Left lung (tissue), 10 donors: Measurements from ENCODE around the gene STEAP1B. TPM values are rescaled to one million over a fixed set of nuclear protein-coding genes. Genes with fewer than 3 reads are reported as not detected.

Experiments
- ATAC-seq: fragments of 200-7000 bp; cut with Tn5 transposase; one replicate; pipeline ENCODE4 v1.9.1; 2020; ENCODE audit warnings: moderate library complexity
- DNase-seq, 4 donors: peaks; one replicate each; pipeline ENCODE4 v3.0.0-alpha.2; 2013 to 2020
- H3K27ac ChIP-seq, 2 donors: fragments of 200-600 bp; sonication (generic) in 1 of 2; one replicate each; pipeline versions ENCODE4 v1.5.0 to v1.8.0; 2020 to 2021
- H3K27me3 ChIP-seq, 2 donors: fragments of 200-600 bp; sonication (generic) in 1 of 2; one replicate each; pipeline versions ENCODE4 v1.5.0 to v1.8.0; 2020 to 2021
- H3K36me3 ChIP-seq, 2 donors: fragments of 200-600 bp; sonication (generic) in 1 of 2; one replicate each; pipeline versions ENCODE4 v1.5.0 to v1.8.0; 2020 to 2021
- H3K4me1 ChIP-seq, 2 donors: fragments of 200-600 bp; one replicate each; pipeline ENCODE4 v1.8.0; 2021
- H3K4me3 ChIP-seq, 2 donors: fragments of 200-600 bp; sonication (generic) in 1 of 2; one replicate each; pipeline versions ENCODE4 v1.5.0 to v1.8.0; 2020 to 2021; ENCODE audit warnings: mild to moderate bottlenecking in 1 of 2
- H3K9me3 ChIP-seq, 2 donors: fragments of 200-600 bp; sonication (generic) in 1 of 2; one replicate each; pipeline versions ENCODE4 v1.5.0 to v1.8.0; 2020 to 2021
- CTCF ChIP-seq, 2 donors: fragments of 200-600 bp; sonication (generic) in 1 of 2; IDR thresholded peaks; one replicate each; pipeline versions ENCODE4 v1.5.0 to v1.8.0; 2021; ENCODE audit warnings: antibody characterized with exemption in 2 of 2
- intact Hi-C, 2 donors: fragments of 100-400 bp; cut with DNase I; formaldehyde crosslinking; loops; one replicate each; pipeline versions ENCODE4 v1.11.2 to v1.14.2; 2022
- polyA plus RNA-seq, 6 donors: library from polyadenylated mRNA; unstranded; fragments of 120-200 nt; gene quantifications; one replicate each; pipeline ENCODE4 v1.2.1, GENCODE V29; 2013; ENCODE audit not compliant: insufficient read length in 6 of 6
- total RNA-seq, 2 donors: library from RNA; stranded (reverse); fragmentation: NEBNext Ultra II Directional; extraction: Animal tissue kit (Norgen Biotek cat#: 25700); gene quantifications; one replicate each; pipeline ENCODE4 v1.2.1, GENCODE V29; 2021
- donor health status: DM: no; HTN: yes; CAD: no.
- donor health status: DM: no; HTN: no; CAD: no.

The STEAP1B gene
- total and polyA plus RNA-seq, 8 donors, result 0.85 to 3.4 (median 2.7) TPM

GRCh38 chr7:22447762-22448161, 52.2 kb downstream of the STEAP1B start:
- H3K27ac ChIP-seq, result no peak overlapping the region
- no peaks in the 10 kb centered on the region for H3K36me3 ChIP-seq
- no peaks in the 10 kb centered on the region for H3K9me3 ChIP-seq
- no peak for TF ChIP-seq CTCF (IDR thresholded peaks at IDR 0.05)
- peaks cover 0 to 12% of the 10 kb centered on the region in 2 donors for H3K27me3 ChIP-seq
- DNase-seq (no peak), ATAC-seq (no peak)
- intact Hi-C loops, result no loop called here
- peaks cover 10 to 33% of the 10 kb centered on the region in 2 donors for H3K4me1 ChIP-seq
- no peak overlapping the region for H3K4me3 ChIP-seq

- Histone ChIP-seq H3K27me3 (peaks cover 0 to 4% of the 10 kb centered on the region in 2 donors), H3K4me1 (peaks cover 10 to 26% of the 10 kb centered on the region in 2 donors), H3K4me3 (no peak overlapping the region), H3K36me3 (no peaks in the 10 kb centered on the region), H3K27ac (no peak overlapping the region), H3K9me3 (no peaks in the 10 kb centered on the region)
- ATAC-seq (no peak), DNase-seq (no peak)
- intact Hi-C loops, result no loop called here
- no peak for TF ChIP-seq CTCF (IDR thresholded peaks at IDR 0.05)
These were observed 53.0 kb downstream of the STEAP1B start for GRCh38 chr7:22447008-22447407.

GRCh38 chr7:22445853-22446252, 54.1 kb downstream of the STEAP1B start:
- DNase-seq (no peak), ATAC-seq (no peak)
- peaks cover 10 to 27% of the 10 kb centered on the region in 2 donors for H3K4me1 ChIP-seq
- H3K27ac ChIP-seq, result peak overlapping the region in 1 of 2 donors; percentile 53
- H3K36me3 ChIP-seq, result no peaks in the 10 kb centered on the region
- intact Hi-C loops, result no loop called here
- H3K27me3 ChIP-seq, result no peaks in the 10 kb centered on the region
- no peak overlapping the region for H3K4me3 ChIP-seq
- H3K9me3 ChIP-seq, result no peaks in the 10 kb centered on the region
- no peak for TF ChIP-seq CTCF (IDR thresholded peaks at IDR 0.05)

- Histone ChIP-seq H3K36me3 (no peaks in the 10 kb centered on the region), H3K27ac (peak overlapping the region; percentile 47 to 73), H3K9me3 (no peaks in the 10 kb centered on the region), H3K4me1 (peaks cover 10 to 27% of the 10 kb centered on the region in 2 donors), H3K27me3 (no peaks in the 10 kb centered on the region), H3K4me3 (no peak overlapping the region)
- ATAC-seq, result peak; percentile 73
- no peak for TF ChIP-seq CTCF (IDR thresholded peaks at IDR 0.05)
- intact Hi-C loops, result no loop called here
- DNase-seq, result peak; percentile 42 to 83 (median 72)
These were observed 54.7 kb downstream of the STEAP1B start for GRCh38 chr7:22445140-22445743.

- no peaks in the 10 kb centered on the region for H3K27me3 ChIP-seq
- H3K9me3 ChIP-seq, result no peaks in the 10 kb centered on the region
- ATAC-seq, result peak; percentile 5
- no peak for TF ChIP-seq CTCF (IDR thresholded peaks at IDR 0.05)
- no peaks in the 10 kb centered on the region for H3K36me3 ChIP-seq
- no peak overlapping the region for H3K4me3 ChIP-seq
- peak in 2 of 4 donors; percentile 27 to 32 for DNase-seq
- intact Hi-C loops, result no loop called here
- H3K27ac ChIP-seq, result peak overlapping the region; percentile 47 to 73
- peaks cover 10 to 27% of the 10 kb centered on the region in 2 donors for H3K4me1 ChIP-seq
These were observed 55.6 kb downstream of the STEAP1B start for GRCh38 chr7:22444181-22444971.
